Right atrium auricular region (tissue), 2 donors: ENCODE results near the gene CLDN25. TPM values are rescaled to one million over a fixed set of nuclear protein-coding genes. Genes with fewer than 3 reads are reported as not detected.

Experiments used
- DNase-seq: peaks from one replicate; pipeline ENCODE4 v3.0.0-alpha.2; 2019; ENCODE audit warnings: low spot score
- H3K27ac ChIP-seq, 2 donors: fragments of 200-600 bp; sonication (generic); 1 replicate in 1 of 2; 2 replicates in 1 of 2; pipeline ENCODE4 v1.5.1; 2016 to 2019
- H3K27me3 ChIP-seq, 2 donors: fragments of 200-600 bp; sonication (generic); one replicate each; pipeline versions ENCODE4 v1.5.1 to v1.6.0; 2017 to 2019
- H3K36me3 ChIP-seq: fragments of 200-600 bp; sonication (generic); one replicate; pipeline ENCODE4 v1.5.1; 2016
- H3K4me1 ChIP-seq, 2 donors: fragments of 200-600 bp; sonication (generic); one replicate each; pipeline versions ENCODE4 v1.5.1 to v1.6.0; 2017 to 2019
- H3K4me3 ChIP-seq, 2 donors: fragments of 200-600 bp; sonication (generic); 1 replicate in 1 of 2; 2 replicates in 1 of 2; pipeline ENCODE4 v1.5.1; 2017 to 2019; ENCODE audit warnings: mild to moderate bottlenecking in 1 of 2, moderate library complexity in 1 of 2
- H3K9me3 ChIP-seq, 2 donors: fragments of 200-600 bp; sonication (generic); one replicate each; pipeline ENCODE4 v1.5.1; 2019
- total RNA-seq, 2 donors: library from RNA; depleted of rRNA; stranded (reverse); fragments of >200 nt; gene quantifications; one replicate each; pipeline ENCODE4 v1.1.0, GENCODE V29; 2016
- TF ChIP-seq, protein P1 (sequence below), 2 donors: fragments of 200-600 bp; sonication (generic); IDR thresholded peaks; one replicate each; pipeline ENCODE4 v1.5.1; 2019; ENCODE audit warnings: antibody characterized with exemption in 2 of 2

Gene CLDN25
- total RNA-seq, 2 donors from 2014 or later, result not detected

DNA sequence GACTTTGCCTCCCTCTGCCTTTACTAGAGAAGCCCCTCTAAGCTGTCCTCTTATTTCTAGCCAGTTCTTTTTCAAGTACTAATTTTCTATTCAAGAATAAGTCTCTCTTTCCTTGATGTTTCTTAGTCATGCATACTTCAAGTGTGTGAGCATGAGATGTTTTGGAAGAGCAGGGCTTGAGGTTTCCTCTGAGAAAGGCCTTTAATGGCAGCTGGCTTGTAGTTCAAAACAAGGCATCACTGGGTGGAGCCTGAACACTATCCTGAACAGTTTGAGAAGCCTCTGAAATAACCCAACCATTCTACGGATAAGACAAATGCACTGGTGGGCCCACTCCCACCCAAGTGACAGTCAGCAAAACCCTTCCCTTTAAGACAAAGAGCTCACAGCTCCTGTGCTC, 37.6 kb downstream of the CLDN25 start:
- TF ChIP-seq, protein P1, sequence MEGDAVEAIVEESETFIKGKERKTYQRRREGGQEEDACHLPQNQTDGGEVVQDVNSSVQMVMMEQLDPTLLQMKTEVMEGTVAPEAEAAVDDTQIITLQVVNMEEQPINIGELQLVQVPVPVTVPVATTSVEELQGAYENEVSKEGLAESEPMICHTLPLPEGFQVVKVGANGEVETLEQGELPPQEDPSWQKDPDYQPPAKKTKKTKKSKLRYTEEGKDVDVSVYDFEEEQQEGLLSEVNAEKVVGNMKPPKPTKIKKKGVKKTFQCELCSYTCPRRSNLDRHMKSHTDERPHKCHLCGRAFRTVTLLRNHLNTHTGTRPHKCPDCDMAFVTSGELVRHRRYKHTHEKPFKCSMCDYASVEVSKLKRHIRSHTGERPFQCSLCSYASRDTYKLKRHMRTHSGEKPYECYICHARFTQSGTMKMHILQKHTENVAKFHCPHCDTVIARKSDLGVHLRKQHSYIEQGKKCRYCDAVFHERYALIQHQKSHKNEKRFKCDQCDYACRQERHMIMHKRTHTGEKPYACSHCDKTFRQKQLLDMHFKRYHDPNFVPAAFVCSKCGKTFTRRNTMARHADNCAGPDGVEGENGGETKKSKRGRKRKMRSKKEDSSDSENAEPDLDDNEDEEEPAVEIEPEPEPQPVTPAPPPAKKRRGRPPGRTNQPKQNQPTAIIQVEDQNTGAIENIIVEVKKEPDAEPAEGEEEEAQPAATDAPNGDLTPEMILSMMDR (IDR thresholded peaks at IDR 0.05), result no peak
- H3K4me1 ChIP-seq, result no peaks in the 10 kb centered on the region
- DNase-seq, result no peak
- H3K27ac ChIP-seq, result no peak overlapping the region
- peaks cover 77% of the 10 kb centered on the region for H3K36me3 ChIP-seq
- H3K4me3 ChIP-seq, result no peak overlapping the region
- H3K27me3 ChIP-seq, result no peaks in the 10 kb centered on the region
- H3K9me3 ChIP-seq, result no peaks in the 10 kb centered on the region

DNA sequence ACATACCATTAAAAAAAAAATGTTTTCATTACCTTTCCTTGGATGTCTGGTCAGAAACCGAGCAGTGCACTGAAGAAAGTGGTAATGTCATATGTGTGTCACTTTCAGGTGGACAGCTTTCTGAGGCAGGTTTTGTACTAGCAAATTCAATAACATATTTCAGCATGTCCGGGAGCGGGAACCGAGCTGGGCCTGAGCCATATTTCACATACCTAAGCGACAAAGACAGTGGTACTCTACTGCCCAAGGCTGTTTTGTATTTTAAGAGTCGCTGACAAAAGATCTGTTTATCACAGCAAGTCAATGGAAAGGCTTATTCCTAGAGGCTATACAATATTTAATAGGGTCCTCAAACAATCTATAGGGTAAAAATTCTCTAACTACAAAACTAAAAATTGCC, 38.0 kb downstream of the CLDN25 start:
- Histone ChIP-seq H3K27me3 (no peaks in the 10 kb centered on the region), H3K4me1 (no peaks in the 10 kb centered on the region), H3K36me3 (peaks cover 81% of the 10 kb centered on the region), H3K9me3 (no peaks in the 10 kb centered on the region), H3K27ac (no peak overlapping the region), H3K4me3 (no peak overlapping the region)
- DNase-seq, result no peak
- TF ChIP-seq, protein P1 (IDR thresholded peaks at IDR 0.05), result no peak

DNA sequence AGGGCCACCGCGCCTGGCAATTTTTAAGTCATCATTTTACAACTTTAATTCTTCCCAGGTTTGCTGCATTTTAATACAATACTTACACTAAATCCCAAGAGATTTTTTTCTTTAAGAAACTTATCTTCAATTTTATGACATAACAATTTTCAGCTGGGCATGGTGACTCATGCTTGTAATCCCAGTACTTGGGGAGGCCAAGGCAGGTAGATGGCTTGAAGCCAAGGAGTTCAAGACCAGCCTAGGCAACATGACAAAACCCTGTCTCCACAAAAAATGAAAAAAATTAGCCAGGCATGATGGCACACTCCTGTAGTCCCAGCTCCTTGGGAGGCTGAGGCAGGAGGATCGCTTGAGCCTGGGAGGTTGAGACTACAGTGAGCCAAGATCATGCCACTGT, 38.8 kb downstream of the CLDN25 start:
- no peaks in the 10 kb centered on the region for H3K9me3 ChIP-seq
- DNase-seq, result no peak
- H3K27ac ChIP-seq, result no peak overlapping the region
- peaks cover 83% of the 10 kb centered on the region for H3K36me3 ChIP-seq
- TF ChIP-seq, protein P1 (IDR thresholded peaks at IDR 0.05), result no peak
- no peaks in the 10 kb centered on the region for H3K4me1 ChIP-seq
- H3K4me3 ChIP-seq, result no peak overlapping the region
- H3K27me3 ChIP-seq, result no peaks in the 10 kb centered on the region

DNA sequence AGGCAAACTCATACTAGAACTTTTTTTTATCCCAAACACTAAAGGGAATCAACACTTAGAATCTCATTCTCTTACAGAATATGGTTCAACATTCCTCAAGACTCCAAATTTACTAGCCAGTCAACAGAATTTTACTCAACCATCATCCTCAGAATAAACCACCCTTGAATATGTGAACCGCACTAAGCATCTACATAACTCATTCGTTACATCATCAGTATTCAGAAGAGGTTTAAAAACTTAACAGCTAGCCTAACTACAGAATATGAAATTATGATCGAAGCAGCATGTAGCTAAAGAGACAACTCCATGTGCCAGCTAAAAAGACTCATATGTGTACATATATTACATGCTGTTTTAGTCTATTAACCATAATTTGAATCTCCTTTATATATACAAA, 47.9 kb downstream of the CLDN25 start:
- H3K27ac ChIP-seq, result no peak overlapping the region
- H3K9me3 ChIP-seq, result no peaks in the 10 kb centered on the region
- no peak overlapping the region for H3K4me3 ChIP-seq
- H3K4me1 ChIP-seq, result no peaks in the 10 kb centered on the region
- peaks cover 89% of the 10 kb centered on the region for H3K36me3 ChIP-seq
- H3K27me3 ChIP-seq, result no peaks in the 10 kb centered on the region
- no peak for DNase-seq
- TF ChIP-seq, protein P1 (IDR thresholded peaks at IDR 0.05), result no peak

GRCh38 chr11:113828191-113828590, 48.6 kb downstream of the CLDN25 start:
- Histone ChIP-seq H3K4me1 (no peaks in the 10 kb centered on the region), H3K27me3 (no peaks in the 10 kb centered on the region), H3K9me3 (no peaks in the 10 kb centered on the region), H3K4me3 (no peak overlapping the region), H3K27ac (no peak overlapping the region), H3K36me3 (peaks cover 89% of the 10 kb centered on the region)
- no peak for DNase-seq
- TF ChIP-seq, protein P1 (IDR thresholded peaks at IDR 0.05), result no peak

DNA sequence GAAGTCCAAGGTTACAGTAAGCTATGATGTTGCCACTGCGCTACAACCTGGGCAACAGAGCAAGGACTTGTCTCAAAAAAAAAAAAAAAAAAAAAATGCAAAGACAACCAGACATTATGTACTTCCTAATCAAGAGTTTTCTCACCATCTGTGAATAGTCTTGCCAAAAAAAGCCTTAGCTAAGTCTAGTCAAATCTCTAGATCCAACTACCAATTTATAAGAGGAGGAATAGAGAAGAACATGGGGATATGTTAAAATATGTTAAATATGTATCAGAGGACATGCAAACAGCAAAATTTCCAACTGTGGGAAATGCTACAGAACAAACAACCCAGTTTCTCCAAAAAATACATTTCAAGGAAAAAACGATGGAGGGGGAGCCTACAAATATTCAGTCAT, 50.2 kb downstream of the CLDN25 start:
- TF ChIP-seq, protein P1 (IDR thresholded peaks at IDR 0.05), result no peak
- Histone ChIP-seq H3K4me1 (no peaks in the 10 kb centered on the region), H3K4me3 (no peak overlapping the region), H3K27ac (no peak overlapping the region), H3K9me3 (no peaks in the 10 kb centered on the region), H3K27me3 (no peaks in the 10 kb centered on the region), H3K36me3 (peaks cover 83% of the 10 kb centered on the region)
- DNase-seq, result no peak
